Neural crest cell (in vitro differentiated cells): ENCODE data around the gene ACTR1B. TPM values are rescaled to one million over a fixed set of nuclear protein-coding genes. Genes with fewer than 3 reads are reported as not detected.

Experiments
- DNase-seq: peaks from one replicate; pipeline ENCODE4 v3.0.0; 2021; ENCODE audit warnings: low read depth, mixed read lengths, low spot score
- H3K27ac Mint-ChIP-seq: one replicate; pipeline ENCODE4 v1.8.0; 2021; ENCODE audit warnings: mild to moderate bottlenecking, mixed read lengths; ENCODE audit not compliant: unreplicated experiment
- H3K27me3 Mint-ChIP-seq: 2 replicates; pipeline ENCODE4 v1.8.0; 2021; ENCODE audit warnings: low read depth, mild to moderate bottlenecking, mixed read lengths
- H3K36me3 Mint-ChIP-seq: 2 replicates; pipeline ENCODE4 v1.8.0; 2021; ENCODE audit warnings: low read depth, mild to moderate bottlenecking, mixed read lengths
- H3K4me1 Mint-ChIP-seq: 2 replicates; pipeline ENCODE4 v1.8.0; 2021; ENCODE audit warnings: mixed read lengths
- H3K4me3 Mint-ChIP-seq: one replicate; pipeline ENCODE4 v1.8.0; 2021; ENCODE audit warnings: mild to moderate bottlenecking, mixed read lengths
- H3K9me3 Mint-ChIP-seq: 2 replicates; pipeline ENCODE4 v1.8.0; 2021; ENCODE audit warnings: mixed read lengths
- CTCF ChIP-seq: fragments of 200-600 bp; sonication (generic); conservative IDR thresholded peaks from 2 replicates; pipeline ENCODE4 v1.5.0; 2021; ENCODE audit warnings: antibody characterized with exemption, mild to moderate bottlenecking
- total RNA-seq: library from RNA; stranded (reverse); gene quantifications from 2 replicates; pipeline ENCODE4 v1.2.1, GENCODE V29; 2021

Gene ACTR1B
- total RNA-seq, 1 donor from 2014 or later, result 62.6 TPM

DNA sequence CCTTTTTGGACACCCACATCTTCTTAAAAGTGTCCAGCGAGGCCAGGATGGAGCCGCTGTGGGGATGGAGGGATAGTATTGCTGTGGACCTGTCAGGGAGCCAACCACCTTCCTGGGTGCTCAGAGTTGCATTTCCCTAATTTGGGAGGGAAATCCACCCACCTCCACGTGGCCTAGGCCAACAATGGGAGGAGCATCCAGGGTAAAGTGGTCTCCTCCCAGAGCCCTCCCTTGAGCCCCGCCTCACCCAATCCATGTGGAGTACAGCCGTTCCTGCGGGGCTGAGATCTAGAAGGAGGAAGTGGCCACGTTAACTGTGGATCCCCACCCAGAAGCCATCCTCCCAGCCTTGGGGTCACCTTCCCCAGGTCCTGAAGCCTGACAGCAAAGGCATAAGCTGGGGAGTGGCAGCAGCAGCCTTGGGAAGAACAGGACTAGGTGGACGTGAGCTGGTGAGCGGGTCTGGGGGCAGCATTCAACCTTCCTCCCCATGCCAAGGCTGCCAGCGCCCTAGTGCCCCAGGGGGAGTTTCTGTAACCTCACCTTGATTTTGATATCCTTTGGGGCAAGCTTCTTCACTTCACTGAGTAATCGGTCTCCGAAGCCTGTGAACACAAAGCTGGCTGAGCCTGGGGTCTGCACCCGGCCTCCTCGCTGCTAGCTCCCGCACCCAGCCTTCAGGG lies 6.8 kb downstream of the ACTR1B start:
- DNase-seq, result no peak
- TF ChIP-seq CTCF, result no peak
- H3K4me1 Mint-ChIP-seq, result peaks cover 11% of the 10 kb centered on the region
- peaks cover 9% of the 10 kb centered on the region for H3K9me3 Mint-ChIP-seq
- H3K36me3 Mint-ChIP-seq, result peaks cover 28% of the 10 kb centered on the region
- no peak overlapping the region for H3K27ac Mint-ChIP-seq
- H3K4me3 Mint-ChIP-seq, result no peak overlapping the region
- H3K27me3 Mint-ChIP-seq, result no peaks in the 10 kb centered on the region

- Mint-ChIP-seq H3K27ac (no peak overlapping the region), H3K4me3 (no peak overlapping the region), H3K27me3 (no peaks in the 10 kb centered on the region), H3K4me1 (peaks cover 3% of the 10 kb centered on the region), H3K9me3 (peaks cover 9% of the 10 kb centered on the region), H3K36me3 (peaks cover 28% of the 10 kb centered on the region)
- no peak for TF ChIP-seq CTCF
- DNase-seq, result no peak
These were observed 7.6 kb downstream of the ACTR1B start for GRCh38 chr2:97656129-97656755.

GRCh38 chr2:97654791-97655190 lies 9.1 kb downstream of the ACTR1B start:
- no peak overlapping the region for H3K27ac Mint-ChIP-seq
- H3K4me3 Mint-ChIP-seq, result no peak overlapping the region
- H3K27me3 Mint-ChIP-seq, result no peaks in the 10 kb centered on the region
- no peaks in the 10 kb centered on the region for H3K4me1 Mint-ChIP-seq
- peaks cover 9% of the 10 kb centered on the region for H3K9me3 Mint-ChIP-seq
- DNase-seq, result no peak
- H3K36me3 Mint-ChIP-seq, result peaks cover 29% of the 10 kb centered on the region
- TF ChIP-seq CTCF, result no peak

DNA sequence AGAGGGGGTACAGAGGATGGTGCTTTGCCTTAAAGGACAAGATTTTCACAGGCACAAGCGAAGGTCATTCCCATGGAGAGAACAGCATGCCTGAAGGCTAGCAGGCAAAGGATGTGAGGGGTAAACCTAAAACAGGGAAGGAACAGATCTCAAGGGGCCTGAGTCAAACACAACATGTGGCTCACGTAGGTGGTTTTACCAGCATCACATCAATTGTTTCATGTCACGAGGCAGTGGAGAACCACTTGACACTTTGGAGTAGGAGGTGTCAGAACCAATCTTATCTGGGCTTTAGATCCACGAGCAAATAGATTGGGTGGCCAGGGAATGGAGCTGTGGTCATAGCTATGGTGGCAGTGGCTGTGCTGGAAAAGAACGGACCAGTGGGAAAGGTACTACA lies 9.5 kb downstream of the ACTR1B start:
- Mint-ChIP-seq H3K27me3 (no peaks in the 10 kb centered on the region), H3K36me3 (peaks cover 31% of the 10 kb centered on the region), H3K4me3 (no peak overlapping the region), H3K9me3 (peaks cover 9% of the 10 kb centered on the region), H3K4me1 (no peaks in the 10 kb centered on the region), H3K27ac (no peak overlapping the region)
- DNase-seq, result no peak
- no peak for TF ChIP-seq CTCF

GRCh38 chr2:97653874-97654273 lies 10.0 kb downstream of the ACTR1B start:
- Mint-ChIP-seq H3K4me1 (no peaks in the 10 kb centered on the region), H3K27ac (no peak overlapping the region), H3K36me3 (peaks cover 31% of the 10 kb centered on the region), H3K27me3 (no peaks in the 10 kb centered on the region), H3K9me3 (peaks cover 9% of the 10 kb centered on the region), H3K4me3 (no peak overlapping the region)
- TF ChIP-seq CTCF, result no peak
- no peak for DNase-seq
